PC-9 (cell line): ENCODE results near the gene TMEM203. TPM values are rescaled to one million over a fixed set of nuclear protein-coding genes. Genes with fewer than 3 reads are reported as not detected.

ENCODE experiments used
- BruUV-seq: library from RNA; stranded (reverse); fragments of 400-500 nt; replicated peaks from 2 replicates; lab custom pipeline; 2021; lab: Mats Ljungman, UMichigan
- CTCF ChIA-PET: fragments of 300-600 bp; sonication (Branson Sonifier 250); formaldehyde crosslinking; loops from one replicate; lab custom pipeline; 2022; ENCODE audit warnings: antibody characterized with exemption; lab: Charles Lee
- POLR2A ChIA-PET: fragments of 300-600 bp; sonication (Branson Sonifier 250); formaldehyde crosslinking; loops from one replicate; lab custom pipeline; 2022; ENCODE audit warnings: antibody characterized with exemption; ENCODE audit not compliant: unreplicated experiment; lab: Charles Lee
- DNase-seq, 2 experiments: peaks; one replicate each; pipeline versions ENCODE4 v3.0.0 to v3.0.0-alpha.2; 2015 to 2022; ENCODE audit warnings: mixed read lengths in 1 of 2
- H2AFZ ChIP-seq: fragments of 200-600 bp; sonication (generic); 2 replicates; pipeline ENCODE4 v1.8.1; 2017; ENCODE audit warnings: antibody characterized with exemption
- H3F3A ChIP-seq: fragments of 200-600 bp; sonication (generic); 2 replicates; pipeline ENCODE4 v1.8.1; 2017; ENCODE audit warnings: antibody characterized with exemption, mild to moderate bottlenecking, low read depth; ENCODE audit not compliant: insufficient read depth
- H3K27ac ChIP-seq: fragments of 200-600 bp; sonication (generic); 2 replicates; pipeline ENCODE4 v1.6.1; 2016; ENCODE audit warnings: mixed run types
- H3K27me3 ChIP-seq: fragments of 200-600 bp; sonication (generic); 2 replicates; pipeline ENCODE4 v1.6.1; 2016; ENCODE audit warnings: low read depth, mixed run types; ENCODE audit not compliant: insufficient read depth
- H3K36me3 ChIP-seq: fragments of 200-600 bp; sonication (generic); 2 replicates; pipeline ENCODE4 v1.6.1; 2016; ENCODE audit warnings: low read depth, mixed run types
- H3K4me1 ChIP-seq: fragments of 200-600 bp; sonication (generic); replicated peaks from 2 replicates; pipeline ENCODE4 v1.6.1; 2016; ENCODE audit warnings: mixed run types; ENCODE audit not compliant: insufficient read depth
- H3K4me2 ChIP-seq: fragments of 200-600 bp; sonication (generic); 2 replicates; pipeline ENCODE4 v1.6.1; 2017; ENCODE audit warnings: mixed run types
- H3K4me3 ChIP-seq: fragments of 200-600 bp; sonication (generic); 2 replicates; pipeline ENCODE4 v1.6.1; 2016; ENCODE audit warnings: mixed run types
- H3K79me2 ChIP-seq: fragments of 200-600 bp; sonication (generic); 2 replicates; pipeline ENCODE4 v1.6.1; 2017; ENCODE audit warnings: low read depth, mixed run types
- H3K9me2 ChIP-seq: fragments of 200-600 bp; sonication (generic); 2 replicates; pipeline ENCODE4 v1.8.1; 2017; ENCODE audit warnings: mild to moderate bottlenecking; ENCODE audit not compliant: insufficient read depth
- H3K9me3 ChIP-seq: fragments of 200-600 bp; sonication (generic); 2 replicates; pipeline ENCODE4 v1.8.1; 2016; ENCODE audit warnings: low read depth; ENCODE audit not compliant: insufficient read depth
- H4K20me1 ChIP-seq: fragments of 200-600 bp; sonication (generic); 2 replicates; pipeline ENCODE4 v1.8.1; 2017; ENCODE audit not compliant: insufficient read depth
- CTCF ChIP-seq: fragments of 200-600 bp; sonication (generic); conservative IDR thresholded peaks from 2 replicates; pipeline ENCODE4 v1.6.1; 2017; ENCODE audit warnings: mixed run types, antibody characterized with exemption, mild to moderate bottlenecking, moderate library complexity
- EZH2 ChIP-seq: fragments of 200-600 bp; sonication (generic); IDR thresholded peaks from 2 replicates; pipeline ENCODE4 v1.8.0; 2017; ENCODE audit warnings: antibody characterized with exemption, low read depth
- intact Hi-C: fragments of 100-400 bp; cut with micrococcal nuclease; formaldehyde crosslinking; loops from one replicate; pipeline ENCODE4 v1.10.0; 2022; ENCODE audit not compliant: unreplicated experiment
- total RNA-seq: library from RNA; stranded (reverse); gene quantifications from 2 replicates; pipeline ENCODE4 v1.2.3, GENCODE V29; 2021

Gene TMEM203
- total RNA-seq, 1 experiment from 2014 or later, result 45.5 TPM

GRCh38 chr9:137251490-137252268, 46.2 kb upstream of the TMEM203 start:
- H3K4me3 ChIP-seq, result no peak overlapping the region
- POLR2A ChIA-PET, result no interaction called here
- peaks cover 14% of the 10 kb centered on the region for H3K79me2 ChIP-seq
- CTCF ChIA-PET, result no interaction called here
- peaks cover 7% of the 10 kb centered on the region; the same call in 1 of the 2 replicates for H4K20me1 ChIP-seq
- H2AFZ ChIP-seq, result no peak overlapping the region
- H3K27ac ChIP-seq, result no peak overlapping the region
- intact Hi-C loops, result no loop called here
- peaks cover 19% of the 10 kb centered on the region for H3K4me1 ChIP-seq
- TF ChIP-seq CTCF, result no peak
- no peak for TF ChIP-seq EZH2
- no peaks in the 10 kb centered on the region for H3K9me3 ChIP-seq
- H3F3A ChIP-seq, result peaks cover 10% of the 10 kb centered on the region; the same call in 1 of the 2 replicates
- H3K27me3 ChIP-seq, result no peaks in the 10 kb centered on the region
- DNase-seq, result no peak
- H3K9me2 ChIP-seq, result no peaks in the 10 kb centered on the region
- H3K36me3 ChIP-seq, result no peaks in the 10 kb centered on the region
- no peak overlapping the region for H3K4me2 ChIP-seq
- BruUV-seq, result no TSS peak

- Histone ChIP-seq H3K9me2 (no peaks in the 10 kb centered on the region), H3K27ac (no peak within 1 kb of the TSS), H3K36me3 (no peaks in the 10 kb centered on the region), H3K79me2 (peaks cover 8% of the 10 kb centered on the region), H3K9me3 (no peaks in the 10 kb centered on the region), H3F3A (peaks cover 10% of the 10 kb centered on the region; the same call in 1 of the 2 replicates), H3K27me3 (no peaks in the 10 kb centered on the region), H2AFZ (no peak within 1 kb of the TSS), H3K4me3 (no peak within 1 kb of the TSS), H3K4me2 (no peak within 1 kb of the TSS), H3K4me1 (peaks cover 13% of the 10 kb centered on the region), H4K20me1 (peaks cover 5% of the 10 kb centered on the region; the same call in 1 of the 2 replicates)
- no peak for DNase-seq
- CTCF ChIA-PET, result no interaction called here
- no TSS peak for BruUV-seq
- intact Hi-C loops, result no loop called here
- TF ChIP-seq EZH2 (no peak), CTCF (no peak)
- POLR2A ChIA-PET, result no interaction called here
Observed at GRCh38 chr9:137251194-137251461, 45.7 kb upstream of the TMEM203 start, which contains the start of gene STPG3. Gene STPG3 (plus strand): TSS chr9:137251286. CDS start chr9:137251287, 1 bp downstream.

GRCh38 chr9:137250329-137251193, 45.1 kb upstream of the TMEM203 start:
- no peak overlapping the region for H3K4me3 ChIP-seq
- H4K20me1 ChIP-seq, result no peaks in the 10 kb centered on the region
- H3K4me2 ChIP-seq, result no peak overlapping the region
- H3K9me3 ChIP-seq, result no peaks in the 10 kb centered on the region
- no peak overlapping the region for H2AFZ ChIP-seq
- ChIA-PET CTCF (no interaction called here), POLR2A (no interaction called here)
- no peaks in the 10 kb centered on the region for H3K9me2 ChIP-seq
- no peak overlapping the region for H3K27ac ChIP-seq
- no peak for DNase-seq
- H3K27me3 ChIP-seq, result no peaks in the 10 kb centered on the region
- peaks cover 10% of the 10 kb centered on the region; the same call in 1 of the 2 replicates for H3F3A ChIP-seq
- no peak for TF ChIP-seq CTCF
- no peak for TF ChIP-seq EZH2
- BruUV-seq, result no TSS peak
- peaks cover 3% of the 10 kb centered on the region for H3K79me2 ChIP-seq
- H3K4me1 ChIP-seq, result peaks cover 11% of the 10 kb centered on the region
- no peaks in the 10 kb centered on the region for H3K36me3 ChIP-seq
- intact Hi-C loops, result no loop called here
